Lung (tissue), 12 donors: ENCODE measurements around the gene NANOS2. TPM values are rescaled to one million over a fixed set of nuclear protein-coding genes. Genes with fewer than 3 reads are reported as not detected.

Source experiments
- ATAC-seq: fragments of 200-7000 bp; cut with Tn5 transposase; one replicate; pipeline ENCODE4 v1.9.1; 2020; ENCODE audit warnings: moderate number of reproducible peaks; ENCODE audit not compliant: insufficient read depth, low FRiP score
- DNase-seq, 3 donors: peaks; one replicate each; pipeline ENCODE4 v3.0.0-alpha.2; 2013 to 2017
- H3K27ac ChIP-seq, 2 donors: one replicate each; pipeline ENCODE4 v1.5.1; 2013; ENCODE audit warnings: mild to moderate bottlenecking in 2 of 2, moderate library complexity in 2 of 2, control low read depth in 1 of 2, inconsistent platforms in 1 of 2, low read depth in 1 of 2, low read length in 1 of 2
- H3K27me3 ChIP-seq, 3 donors: one replicate each; pipeline ENCODE4 v1.5.1; 2013; ENCODE audit warnings: low read length in 2 of 3; ENCODE audit not compliant: control insufficient read depth in 3 of 3, insufficient read depth in 3 of 3
- H3K36me3 ChIP-seq, 4 donors: one replicate each; pipeline ENCODE4 v1.5.1; 2013; ENCODE audit warnings: low read length in 4 of 4, mild to moderate bottlenecking in 1 of 4, moderate library complexity in 1 of 4; ENCODE audit not compliant: control insufficient read depth in 4 of 4, insufficient read depth in 4 of 4
- H3K4me1 ChIP-seq, 5 donors: one replicate each; pipeline ENCODE4 v1.5.1; 2013; ENCODE audit warnings: low read length in 5 of 5, mild to moderate bottlenecking in 2 of 5, moderate library complexity in 1 of 5; ENCODE audit not compliant: control insufficient read depth in 5 of 5, insufficient read depth in 5 of 5
- H3K4me3 ChIP-seq: one replicate; pipeline ENCODE4 v1.5.1; 2013; ENCODE audit warnings: mild to moderate bottlenecking, control low read depth, moderate library complexity
- H3K9ac ChIP-seq, 2 donors: one replicate each; pipeline ENCODE4 v1.5.1; 2013; ENCODE audit warnings: low read length in 2 of 2, control low read depth in 1 of 2; ENCODE audit not compliant: insufficient read depth in 1 of 2
- H3K9me3 ChIP-seq, 4 donors: one replicate each; pipeline ENCODE4 v1.5.1; 2013; ENCODE audit warnings: low read length in 3 of 4, mild to moderate bottlenecking in 1 of 4, moderate library complexity in 1 of 4; ENCODE audit not compliant: control insufficient read depth in 4 of 4, insufficient read depth in 3 of 4
- CTCF ChIP-seq: IDR thresholded peaks from 2 replicates; pipeline ENCODE4 v1.5.1; 2012; ENCODE audit warnings: mild to moderate bottlenecking; ENCODE audit errors: control extremely low read depth, extremely low read depth
- WGBS, 2 donors: extraction: QIAGEN DNeasy Blood & Tissue Kit; methylation state at CpG; one replicate each; pipeline ENCODE4 v1.1.7; 2013; 5-methylcytosine and 5-hydroxymethylcytosine counted together
- polyA plus RNA-seq, 2 donors: library from polyadenylated mRNA; stranded (reverse); fragments of 200-250 nt; gene quantifications; one replicate each; pipeline ENCODE4 v1.2.1, GENCODE V29; 2013
- total RNA-seq, 2 donors: library from RNA; depleted of rRNA in 1 of 2; stranded (reverse); fragments of >200 nt in 1 of 2; gene quantifications; one replicate each; pipeline ENCODE4 v1.2.1, GENCODE V29; 2014 to 2021
- donor health status: control.
- donor health status: control.
- donor health status: Bipolar disorder and iron deficiency.
- donor health status: healthy.
- donor health status: DM: yes; HTN: yes; CAD: no.

Gene NANOS2
- total and polyA plus RNA-seq, 4 donors, result not detected

GRCh38 chr19:45940515-45940805, 25.9 kb upstream of the NANOS2 start:
- DNase-seq (no peak), ATAC-seq (no peak)
- peaks cover 0 to 6% (median 0%) of the 10 kb centered on the region in 5 donors for H3K4me1 ChIP-seq
- H3K27me3 ChIP-seq, result peaks cover 0 to 34% (median 18%) of the 10 kb centered on the region in 3 donors
- no peak overlapping the region for H3K4me3 ChIP-seq
- no peak overlapping the region for H3K27ac ChIP-seq
- H3K36me3 ChIP-seq, result peaks cover 0 to 7% (median 0%) of the 10 kb centered on the region in 4 donors
- TF ChIP-seq CTCF, result no peak
- H3K9me3 ChIP-seq, result peaks cover 0 to 3% (median 0%) of the 10 kb centered on the region in 4 donors
- H3K9ac ChIP-seq, result no peak overlapping the region
- WGBS, 2 donors, result 65 to 76% methylated on average over 32 of the region's 32 CpGs

- H3K27me3 ChIP-seq, result peaks cover 0 to 39% (median 18%) of the 10 kb centered on the region in 3 donors
- no peak for TF ChIP-seq CTCF
- H3K9ac ChIP-seq, result no peak overlapping the region
- peaks cover 0 to 6% (median 0%) of the 10 kb centered on the region in 5 donors for H3K4me1 ChIP-seq
- H3K36me3 ChIP-seq, result peaks cover 0 to 9% (median 0%) of the 10 kb centered on the region in 4 donors
- 39 to 45% methylated on average over 39 to 67 of the region's 67 CpGs for WGBS, 2 donors
- no peak overlapping the region for H3K27ac ChIP-seq
- peaks cover 0 to 5% (median 0%) of the 10 kb centered on the region in 4 donors for H3K9me3 ChIP-seq
- no peak overlapping the region for H3K4me3 ChIP-seq
- ATAC-seq (no peak), DNase-seq (no peak)
Measured at GRCh38 chr19:45939792-45940514, 25.4 kb upstream of the NANOS2 start.

GRCh38 chr19:45938733-45939319, 24.2 kb upstream of the NANOS2 start:
- peaks cover 0 to 45% (median 18%) of the 10 kb centered on the region in 3 donors for H3K27me3 ChIP-seq

More at GRCh38 chr19:45938733-45939319, 24.2 kb upstream of the NANOS2 start:
- TF ChIP-seq CTCF, result no peak
- ATAC-seq (no peak), DNase-seq (no peak)
- H3K9ac ChIP-seq, result no peak overlapping the region
- peaks cover 0 to 6% (median 0%) of the 10 kb centered on the region in 5 donors for H3K4me1 ChIP-seq
- no peak overlapping the region for H3K4me3 ChIP-seq
- H3K9me3 ChIP-seq, result peaks cover 0 to 5% (median 0%) of the 10 kb centered on the region in 4 donors
- peaks cover 0 to 9% (median 0%) of the 10 kb centered on the region in 4 donors for H3K36me3 ChIP-seq
- H3K27ac ChIP-seq, result no peak overlapping the region
- WGBS, 2 donors, result 73 to 77% methylated on average over 3 of the region's 3 CpGs
